Measurements from ENCODE around the gene TCF7L1.

The TCF7L1 gene

DNA sequence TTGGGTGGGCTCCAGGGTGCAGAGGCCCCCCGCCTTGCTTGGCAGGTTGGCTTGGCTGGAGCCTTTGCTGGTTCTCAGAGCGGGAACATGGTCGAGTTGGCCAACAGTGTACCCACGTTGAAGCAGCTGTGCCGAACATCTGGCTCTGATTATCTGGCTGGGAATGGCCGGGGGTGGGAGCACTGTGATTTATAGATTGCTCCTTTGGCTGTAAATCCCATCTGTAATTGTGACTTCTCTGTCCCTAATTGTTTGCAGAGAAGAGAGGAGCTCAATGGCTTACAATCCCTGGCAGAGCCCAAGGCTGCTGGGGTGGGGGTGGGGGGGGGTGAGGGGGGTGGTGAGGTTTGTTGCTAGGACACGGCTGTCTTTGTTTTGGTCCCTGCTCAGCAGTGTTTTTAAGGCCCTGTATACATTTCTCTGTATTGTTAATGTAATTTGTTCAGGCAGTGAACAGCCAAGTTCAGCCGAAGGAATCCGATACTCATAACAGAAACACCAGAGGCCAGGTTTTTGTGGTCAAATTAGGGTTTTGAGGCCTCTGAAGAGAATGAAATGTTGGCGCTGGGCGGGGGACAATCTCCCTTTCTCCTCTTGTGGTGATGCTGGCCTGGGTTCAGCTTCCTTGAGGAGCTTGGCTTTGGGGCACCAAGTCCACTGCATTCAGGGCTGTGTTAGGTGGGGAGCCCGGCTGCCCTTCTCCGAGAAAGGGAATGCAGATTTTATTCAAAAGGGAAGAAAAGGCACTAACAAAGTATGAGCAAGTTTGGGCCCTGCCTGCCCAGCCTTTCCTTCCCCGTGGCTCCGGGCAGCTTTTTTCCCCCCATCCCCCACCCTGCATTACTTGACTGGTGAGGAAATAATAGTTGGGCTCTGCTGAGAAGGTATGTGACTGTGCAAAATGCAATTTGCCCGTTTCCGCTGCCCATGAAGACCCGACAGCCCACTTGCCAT, 82.5 kb downstream of the TCF7L1 start:
- peak in 42 of 51 donors; percentile 10 to 88 (median 54) for DNase-seq

DNA sequence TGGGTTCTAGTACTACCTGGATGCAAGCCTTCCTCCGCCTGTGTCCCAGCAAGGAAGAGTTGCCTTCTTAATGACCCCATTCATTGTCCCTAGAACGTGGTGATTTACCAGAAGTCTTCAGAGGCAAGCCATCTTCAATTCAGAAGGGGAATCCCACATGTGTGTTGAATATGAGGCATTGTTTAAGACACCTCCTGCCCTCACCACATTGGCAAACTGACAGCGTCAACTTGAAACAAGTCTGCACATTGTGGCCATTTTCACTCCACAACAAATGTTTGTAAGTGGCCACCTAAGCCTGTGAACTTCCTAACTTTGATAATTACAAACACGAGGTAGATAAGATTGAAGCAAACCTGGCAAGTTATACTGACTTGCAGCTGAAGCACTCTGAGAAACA, 83.7 kb downstream of the TCF7L1 start:
- DNase-seq = peak in 1 of 51 donors; percentile 11

DNA sequence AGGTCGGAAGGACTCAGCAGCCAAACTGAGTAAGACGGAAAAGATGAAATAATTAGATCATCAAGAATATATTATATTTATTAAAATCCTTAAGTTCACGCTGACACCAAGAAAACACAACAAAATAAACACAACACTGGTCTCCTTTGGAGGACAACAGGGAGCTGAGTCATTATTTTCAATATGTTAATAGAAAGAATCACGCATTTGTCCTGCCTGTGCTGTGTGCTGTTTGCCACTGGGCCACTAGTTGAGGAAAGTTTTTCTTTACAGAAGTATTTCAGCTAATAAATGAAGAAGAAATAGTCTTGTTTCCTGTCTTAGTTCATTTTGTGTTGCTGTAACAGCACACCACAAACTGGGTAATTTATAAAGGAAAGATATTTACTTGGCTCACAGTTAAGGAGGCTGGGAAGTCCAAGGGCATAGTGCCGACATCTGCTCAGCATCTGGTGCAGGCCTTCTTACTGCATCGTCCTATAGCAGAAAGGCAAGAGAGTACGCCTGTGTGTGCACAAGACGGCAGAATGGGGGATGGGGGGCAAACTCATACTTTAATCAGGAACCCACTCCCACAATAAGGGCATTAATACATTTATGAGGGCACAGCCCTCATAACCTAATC, 88.0 kb downstream of the TCF7L1 start:
- no peak for DNase-seq

DNA sequence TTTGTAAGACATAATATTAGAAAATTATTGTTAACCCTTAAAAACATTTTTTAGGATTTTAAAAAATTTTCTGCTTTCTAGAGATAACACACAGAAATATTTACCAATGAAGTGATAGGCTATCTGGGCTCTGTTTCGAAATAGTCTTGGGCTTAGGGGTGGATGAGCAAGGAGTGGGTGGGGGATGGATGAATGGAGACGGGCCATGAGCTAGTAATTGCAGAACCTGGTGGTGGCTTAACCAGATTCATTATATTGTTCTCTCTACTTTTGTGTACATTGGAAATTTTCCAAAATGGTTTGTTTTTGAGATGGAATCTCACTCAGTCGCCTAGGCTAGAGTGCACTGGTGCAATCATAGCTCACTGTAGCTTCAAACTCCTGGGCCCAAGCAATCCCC, 89.6 kb downstream of the TCF7L1 start:
- DNase-seq = no peak

DNA sequence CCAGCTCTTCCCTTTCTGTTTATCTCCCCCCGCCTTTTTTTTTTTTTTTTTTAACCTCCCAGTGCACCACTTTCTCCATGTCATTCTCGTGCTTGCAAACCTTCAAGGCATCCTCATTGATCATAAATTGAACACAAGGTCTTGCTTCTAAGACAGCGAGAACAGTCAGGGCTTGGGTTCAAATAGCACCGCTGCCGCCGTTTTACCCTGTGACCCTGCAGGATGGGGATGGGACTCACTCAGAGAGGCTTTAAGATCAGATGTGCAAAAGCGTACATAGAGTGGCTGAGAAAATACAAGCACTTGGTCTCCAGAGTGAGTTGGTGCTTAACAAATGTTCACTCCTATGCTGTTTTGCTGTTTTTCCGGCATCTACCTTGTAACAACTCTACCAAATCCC, 93.6 kb downstream of the TCF7L1 start:
- no peak for DNase-seq

DNA sequence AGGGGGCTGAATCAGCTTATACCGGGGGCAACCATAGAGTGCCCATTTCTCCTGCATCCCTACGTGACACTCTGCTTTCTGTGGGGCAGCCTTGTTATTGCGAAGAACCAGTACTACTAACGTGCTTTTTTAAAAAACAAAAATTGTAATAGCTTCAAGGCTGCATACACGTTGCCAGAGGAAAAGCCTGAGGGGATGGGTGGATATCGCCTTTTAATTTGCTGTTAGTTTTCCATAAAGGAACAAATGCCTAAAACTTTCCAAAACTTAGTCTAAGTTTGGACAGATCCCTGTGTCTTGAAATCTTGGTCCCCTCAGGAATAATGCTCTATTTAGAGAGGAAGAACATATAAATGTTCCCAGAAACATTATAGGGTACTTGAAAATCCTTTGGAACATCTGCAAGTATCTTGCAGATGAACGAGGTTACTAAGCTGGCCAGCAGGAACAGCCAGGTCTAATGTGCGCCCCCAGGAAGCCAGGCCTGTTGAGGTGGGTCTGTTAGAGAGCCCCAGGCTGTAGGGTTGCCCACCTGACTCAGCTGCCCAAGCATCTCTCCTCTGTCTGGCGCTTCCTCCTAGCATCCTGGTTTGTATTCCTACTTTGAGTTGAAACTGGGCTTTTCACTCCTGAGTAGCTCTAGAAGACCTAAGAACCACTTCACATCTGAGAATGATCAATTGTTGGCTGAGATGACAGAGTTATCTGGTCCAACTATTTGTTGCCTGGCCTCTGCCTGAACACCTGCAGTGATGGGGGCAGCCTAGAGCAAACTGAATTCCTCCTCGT, 97.7 kb downstream of the TCF7L1 start:
- DNase-seq = no peak

DNA sequence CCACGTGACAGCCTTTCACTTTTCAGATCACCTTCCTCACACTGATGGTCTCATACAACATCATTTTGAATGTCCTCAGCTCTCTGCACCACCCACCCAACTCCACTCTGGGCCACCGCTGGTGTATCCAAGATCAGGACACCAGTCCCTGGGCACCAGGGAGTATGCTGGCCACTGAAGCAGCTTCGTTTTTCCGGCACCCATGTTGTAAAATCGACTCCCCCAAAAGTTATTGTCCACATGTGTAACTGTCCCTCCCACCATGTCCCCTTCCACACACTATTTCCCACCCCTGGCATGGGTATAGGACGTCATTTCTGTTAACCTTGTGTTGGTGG, 98.2 kb downstream of the TCF7L1 start:
- DNase-seq = no peak

DNA sequence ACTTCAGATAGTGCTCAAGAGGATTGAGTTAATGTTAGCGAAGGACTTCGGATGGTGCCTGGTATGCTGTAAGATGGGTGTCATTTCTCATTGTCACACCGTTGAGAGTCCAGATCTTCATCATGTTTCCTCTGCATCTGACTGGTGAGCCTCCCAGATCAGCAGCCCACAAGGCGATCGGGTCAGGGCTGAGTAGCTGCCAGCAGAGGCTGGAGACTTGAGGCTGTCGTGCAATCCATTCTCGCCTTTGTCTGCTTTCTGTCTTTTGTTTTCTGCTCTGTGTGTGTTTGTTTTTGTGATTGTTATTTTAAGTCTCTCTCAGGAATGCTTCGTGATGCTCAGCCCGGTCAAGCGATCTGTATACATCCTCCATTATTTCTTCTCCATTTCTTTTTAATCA, 98.8 kb downstream of the TCF7L1 start:
- no peak for DNase-seq

DNA sequence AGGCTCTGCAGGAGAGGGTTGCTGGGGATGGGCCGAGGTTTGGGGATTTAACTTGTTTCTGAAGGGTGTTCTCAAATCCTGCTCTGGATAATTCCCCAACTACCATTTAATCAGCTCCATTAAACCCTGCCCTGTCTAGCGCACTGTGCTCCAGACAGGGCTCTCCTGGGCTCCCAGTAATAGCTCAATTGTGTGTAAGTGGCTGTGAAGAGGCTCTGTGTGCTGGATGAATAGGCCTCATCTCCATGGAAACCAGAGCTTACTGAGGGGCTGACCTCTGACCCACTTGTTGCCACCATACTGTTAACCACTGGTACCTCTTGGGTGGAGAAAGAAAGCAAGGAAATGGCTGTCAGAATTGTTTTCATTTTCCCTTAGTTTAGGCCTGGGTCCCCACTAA, 101.7 kb downstream of the TCF7L1 start:
- DNase-seq = peak in 24 of 51 donors; percentile 5 to 69 (median 26)

DNA sequence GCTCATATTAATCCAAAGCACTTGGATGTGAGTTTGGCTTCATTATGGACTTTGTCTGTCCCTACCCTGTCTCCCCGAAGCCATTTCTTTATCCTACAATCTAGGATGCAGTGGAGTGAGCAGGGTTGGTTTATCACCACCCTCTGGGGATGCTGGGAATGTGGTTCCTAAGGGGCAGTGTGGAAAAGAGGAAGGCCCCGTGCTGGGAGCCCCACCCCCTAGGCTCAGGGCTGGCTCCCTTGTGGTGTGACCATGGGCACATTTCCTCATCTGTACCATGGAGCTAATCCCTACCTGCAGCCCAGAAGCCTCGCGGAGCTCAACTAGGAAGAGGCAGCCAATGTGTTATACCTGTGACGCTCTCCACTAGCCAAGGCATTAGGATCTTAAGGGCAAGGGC, 102.1 kb downstream of the TCF7L1 start:
- no peak for DNase-seq

DNA sequence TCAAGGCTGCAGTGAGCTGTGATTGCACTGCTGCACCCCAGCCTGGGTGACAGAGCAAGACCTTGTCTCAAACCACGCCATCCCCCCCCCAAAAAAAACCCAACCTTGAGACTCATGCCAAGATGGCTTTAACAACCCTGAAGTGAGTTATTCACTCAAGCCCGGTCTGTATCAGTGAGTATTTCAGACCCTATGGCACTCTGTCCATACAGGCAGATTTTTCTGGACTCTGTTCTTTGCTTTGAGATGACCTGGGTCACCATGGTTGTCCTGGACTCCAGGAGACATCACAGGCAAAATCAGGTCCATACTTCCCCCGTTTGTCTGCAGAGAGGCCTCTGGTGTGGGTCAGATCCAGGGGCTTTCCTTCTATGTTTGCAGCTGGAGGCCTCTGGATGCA, 102.9 kb downstream of the TCF7L1 start:
- DNase-seq = no peak

DNA sequence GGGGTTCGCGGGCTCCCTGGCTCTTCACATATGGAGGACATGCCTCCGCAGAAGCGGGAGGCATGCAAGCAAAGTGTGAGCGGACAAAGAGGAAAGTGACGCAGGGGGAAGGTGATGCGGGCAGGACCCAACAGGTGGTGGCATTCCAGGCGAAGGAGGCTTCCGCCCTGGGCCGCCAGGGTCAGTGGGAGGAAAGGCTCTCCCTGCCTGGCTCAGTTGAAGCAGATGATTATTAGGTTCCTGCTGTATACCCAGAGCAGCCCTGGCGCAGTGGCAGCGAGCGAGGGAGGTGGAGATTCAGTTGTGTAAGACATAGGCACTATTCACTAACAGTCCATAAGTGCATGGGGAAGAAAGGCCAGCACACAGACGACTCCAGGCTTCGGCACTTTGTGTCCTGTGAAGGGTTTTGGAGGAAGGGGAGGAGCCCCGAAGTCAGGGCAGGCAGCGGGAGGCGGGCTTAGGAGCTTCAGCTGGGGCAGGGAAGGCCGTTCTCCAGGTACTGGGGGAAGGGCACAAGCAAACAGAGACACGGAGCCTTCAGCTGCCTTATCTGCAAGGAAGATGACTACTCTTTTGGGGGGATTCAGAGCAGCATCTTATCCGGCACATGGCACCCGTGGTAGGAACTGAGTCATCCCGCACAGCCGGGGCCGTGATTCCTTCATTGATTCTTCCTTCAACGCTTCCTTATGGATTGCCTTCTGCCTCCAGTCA, 104.8 kb downstream of the TCF7L1 start:
- no peak for DNase-seq

DNA sequence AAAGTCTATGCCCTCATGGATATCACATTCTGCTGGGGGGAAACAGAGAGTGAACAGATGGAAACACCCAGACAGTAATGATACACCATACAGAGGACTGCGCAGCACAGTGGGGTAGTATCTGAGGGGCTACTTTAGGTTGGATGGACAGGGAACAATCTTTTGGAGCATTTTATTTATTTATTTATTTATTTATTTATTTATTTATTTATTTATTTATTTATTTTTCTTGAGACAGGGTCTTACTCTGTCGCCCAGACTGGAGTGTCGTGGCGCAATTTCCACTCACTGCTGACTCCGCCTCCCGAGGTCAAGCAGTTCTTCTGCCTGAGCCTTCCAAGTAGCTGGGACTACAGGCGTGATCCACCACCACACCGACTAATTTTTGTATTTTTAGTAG, 105.4 kb downstream of the TCF7L1 start:
- no peak for DNase-seq

DNA sequence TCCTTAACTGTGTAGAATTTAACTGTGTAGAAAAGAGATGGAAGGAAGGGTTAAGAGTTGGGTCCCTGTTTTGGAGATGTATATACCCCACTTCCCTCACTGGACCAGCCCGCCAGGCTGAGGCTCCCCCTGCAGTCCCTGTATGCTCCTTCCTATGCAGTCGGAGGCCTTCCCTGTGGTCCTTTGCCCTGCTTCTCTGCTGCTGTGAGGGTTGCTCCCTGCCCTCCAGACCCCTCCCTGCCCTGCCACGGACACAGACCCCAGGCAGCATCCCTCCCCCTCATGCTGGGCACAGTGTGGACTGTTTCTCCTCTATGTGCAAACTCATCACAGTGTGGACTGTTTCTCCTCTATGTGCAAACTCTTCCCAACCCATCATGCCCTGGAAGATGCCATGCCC, 105.9 kb downstream of the TCF7L1 start:
- DNase-seq = no peak

DNA sequence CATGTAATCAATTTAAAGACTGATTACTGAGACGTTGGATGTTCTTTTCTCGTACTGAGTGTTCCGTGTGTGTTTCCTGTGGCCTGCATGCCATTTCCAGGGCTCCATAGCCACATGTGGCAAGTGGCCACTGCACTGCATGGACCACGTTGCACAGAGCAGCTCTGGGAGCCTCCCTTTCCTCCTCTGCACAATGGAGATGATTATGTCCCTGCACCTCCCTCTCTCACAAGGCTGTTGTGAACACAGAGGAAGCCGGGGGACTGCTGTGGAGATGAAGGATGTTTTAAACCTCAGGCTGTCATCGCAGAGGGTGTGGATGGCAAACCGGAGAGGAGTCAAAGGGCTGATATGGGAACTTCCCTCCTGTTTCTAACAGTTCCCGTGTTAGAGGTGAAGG, 106.9 kb downstream of the TCF7L1 start:
- peak in 2 of 51 donors; percentile 10 to 13 for DNase-seq

DNA sequence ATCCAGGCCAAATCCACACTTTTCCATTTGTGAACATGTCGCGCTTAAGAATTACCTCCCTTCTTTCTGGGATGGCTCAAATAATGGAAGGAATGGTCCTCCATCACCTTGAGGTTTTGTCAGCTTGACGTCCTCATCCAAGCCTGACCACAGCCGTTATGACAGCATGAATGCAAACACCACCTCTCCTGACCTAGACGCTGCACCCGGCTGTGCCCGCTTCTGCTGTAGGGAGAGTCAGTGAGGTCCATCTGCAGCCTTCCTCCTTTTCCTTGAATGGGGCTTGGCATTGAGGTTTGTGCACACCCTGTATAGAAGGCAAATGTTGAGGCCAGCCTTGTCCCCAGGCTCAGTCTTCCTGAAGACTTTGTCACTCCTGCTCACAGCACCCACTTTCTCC, 109.1 kb downstream of the TCF7L1 start:
- DNase-seq = no peak

DNA sequence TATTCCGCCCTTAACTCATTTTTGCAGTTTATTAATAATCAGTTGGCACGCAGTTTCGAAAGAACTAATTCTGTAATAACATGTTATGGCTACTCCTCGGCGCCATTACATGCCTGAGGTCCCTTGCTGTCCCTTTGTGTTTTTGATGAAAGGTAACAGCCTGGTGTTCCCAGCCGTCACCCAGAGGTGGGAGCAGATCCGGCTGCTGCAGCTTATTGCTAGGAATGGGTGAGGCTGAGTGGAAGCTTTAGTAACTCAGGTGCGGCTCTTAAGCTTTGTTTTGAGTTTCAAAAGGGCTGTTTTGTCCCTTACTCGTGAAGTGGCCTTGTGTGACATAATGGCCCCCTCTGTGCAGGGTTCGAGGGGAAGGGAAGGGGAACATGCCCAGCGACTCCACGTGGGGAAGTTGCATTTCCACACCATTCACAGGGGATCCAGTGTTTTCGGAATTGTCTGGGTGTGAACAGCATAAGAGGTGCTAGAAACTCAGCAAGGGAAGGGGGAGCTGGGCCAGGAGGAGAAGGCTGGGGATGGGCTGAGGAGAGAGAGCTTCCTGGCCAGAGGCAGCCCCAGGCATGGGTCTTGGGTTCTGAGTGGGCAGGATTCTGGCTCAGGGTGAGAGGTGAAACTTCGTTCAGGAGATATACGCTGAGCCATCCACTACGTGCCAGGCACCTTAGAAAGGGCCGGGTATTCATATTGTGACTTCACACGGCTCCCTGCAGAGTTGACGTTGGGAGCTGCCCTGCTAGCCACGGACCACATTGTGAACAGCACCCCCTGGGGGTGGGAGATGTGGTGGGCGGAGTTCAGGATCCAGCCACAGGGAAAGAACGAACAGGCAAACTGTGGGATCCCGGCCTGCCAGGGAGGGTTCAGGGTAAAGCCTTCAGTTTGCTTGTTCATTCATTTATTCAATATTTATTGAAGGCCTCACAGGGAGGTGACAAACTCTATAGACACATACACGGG, 110.2 kb downstream of the TCF7L1 start:
- DNase-seq = peak in 26 of 51 donors; percentile 5 to 71 (median 38)

DNA sequence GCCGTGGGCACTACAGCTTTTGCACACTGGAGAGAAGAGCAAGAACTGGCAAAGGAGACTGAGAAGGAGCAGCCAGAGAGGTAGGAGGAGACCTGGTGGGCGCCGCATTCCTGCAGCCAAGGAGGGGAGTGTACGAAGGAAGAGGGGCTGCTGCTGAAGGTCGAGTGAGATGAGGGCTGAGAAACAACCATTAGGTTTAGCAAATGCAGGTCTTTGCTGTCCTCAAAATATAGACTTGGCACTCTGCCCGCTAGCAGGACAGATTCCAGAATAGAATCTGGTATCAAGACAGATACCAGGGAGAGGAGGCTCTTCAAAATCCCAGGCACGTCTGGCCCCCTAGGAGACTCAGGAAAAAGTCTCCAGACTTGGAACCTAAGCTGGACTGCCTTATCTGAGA, 111.6 kb downstream of the TCF7L1 start:
- DNase-seq = no peak

DNA sequence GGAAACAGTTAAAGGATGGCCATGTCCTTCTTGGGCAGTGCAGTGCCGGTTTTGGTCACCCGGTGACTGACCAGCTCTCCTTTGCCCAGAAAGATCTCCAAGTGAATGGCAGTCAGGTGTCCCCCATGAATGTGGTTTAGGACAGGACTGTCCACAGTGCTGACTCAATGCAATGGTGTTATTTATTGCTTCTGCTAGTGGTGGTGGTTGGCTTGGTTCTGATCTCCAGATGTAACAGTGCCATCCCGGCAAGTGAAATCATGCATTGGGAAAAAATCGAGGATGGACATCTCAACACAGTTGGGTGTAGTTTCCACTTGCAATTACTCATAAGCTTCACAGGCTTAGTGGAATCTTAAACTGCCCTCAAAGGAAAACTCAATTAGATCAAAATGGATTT, 112.7 kb downstream of the TCF7L1 start:
- no peak for DNase-seq

DNA sequence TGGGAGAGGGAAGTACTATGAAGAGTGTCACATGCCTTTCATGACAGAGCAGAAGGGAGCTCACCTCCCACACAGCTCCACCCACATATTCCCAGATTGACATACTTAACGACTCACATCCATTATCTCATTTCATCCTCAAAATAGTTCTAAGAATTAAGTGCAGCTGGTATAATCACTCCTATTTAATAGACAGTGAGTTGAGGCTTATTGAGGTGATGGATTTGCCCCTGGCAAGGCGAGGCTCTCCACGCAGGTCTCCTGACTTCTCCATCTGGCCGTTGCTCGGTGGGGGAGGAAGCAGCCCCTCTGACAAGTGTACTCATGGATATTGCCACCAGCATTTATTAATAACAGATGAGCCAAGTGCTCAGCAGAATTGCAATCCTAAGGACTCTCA, 113.2 kb downstream of the TCF7L1 start:
- DNase-seq = peak in 1 of 51 donors; percentile 47
